ENCODE measurements around the gene PSMD11. TPM values are rescaled to one million over a fixed set of nuclear protein-coding genes. Genes with fewer than 3 reads are reported as not detected.

The PSMD11 gene
- total and polyA plus RNA-seq, 2 of the 13 experiments (the other 11 are each of a cell fraction or from before 2014, with no cell fraction given): 69.8 to 152 TPM

GRCh38 chr17:32444301-32445073 lies at the start of gene PSMD11 (continued):
- TF ChIP-seq ZHX1 (CRISPR knock-in tag; IDR thresholded peaks at IDR 0.05; ENCODE audit: low read depth) (no peak), ZNF746 (CRISPR knock-in tag; IDR thresholded peaks at IDR 0.05) (peak; percentile 67; the same call in 1 of the 2 replicates), ZNF670 (CRISPR knock-in tag; IDR thresholded peaks at IDR 0.05; ENCODE audit: borderline replicate concordance) (peak; percentile 87; the same call in 1 of the 2 replicates), KAT7 (CRISPR knock-in tag; IDR thresholded peaks at IDR 0.05; ENCODE audit: borderline replicate concordance) (no peak; the same call in 1 of the 2 replicates), THAP11 (CRISPR knock-in tag; IDR thresholded peaks at IDR 0.05) (peak; percentile 99), CBX2 (IDR thresholded peaks at IDR 0.05; ENCODE audit: low read depth, low read length) (no peak), CBX2 (CRISPR knock-in tag; IDR thresholded peaks at IDR 0.05; ENCODE audit: low read depth) (no peak), HNRNPLL (IDR thresholded peaks at IDR 0.05; ENCODE audit: low read depth, low read length, poor library complexity, severe bottlenecking) (peak; percentile 66), PAF1 (CRISPR knock-in tag; IDR thresholded peaks at IDR 0.05) (no peak), ZNF142 (CRISPR knock-in tag; IDR thresholded peaks at IDR 0.05) (no peak), ZBTB2 (CRISPR knock-in tag; IDR thresholded peaks at IDR 0.05; ENCODE audit: low read depth) (peak; percentile 49; the same call in 1 of the 2 replicates), GTF3A (CRISPR knock-in tag; conservative IDR thresholded peaks at IDR 0.05) (no peak), NFYC (CRISPR knock-in tag; IDR thresholded peaks at IDR 0.05) (peak; percentile 79), HOXA7 (CRISPR knock-in tag; IDR thresholded peaks at IDR 0.05) (no peak), AKAP8 (CRISPR knock-in tag; IDR thresholded peaks at IDR 0.05) (no peak), SALL2 (CRISPR knock-in tag; IDR thresholded peaks at IDR 0.05) (peak; percentile 30; the same call in 1 of the 2 replicates), STAG1 (CRISPR knock-in tag; IDR thresholded peaks at IDR 0.05) (peak; percentile 35), PHF8 (CRISPR knock-in tag; IDR thresholded peaks at IDR 0.05) (peak; percentile 92), MED13 (CRISPR knock-in tag; IDR thresholded peaks at IDR 0.05) (no peak)
